Measurements from ENCODE around the gene BACE1-AS.

BACE1-AS gene

GRCh38 chr11:117333917-117334316, 42.8 kb downstream of the BACE1-AS start:
- TF ChIP-seq REST (IDR thresholded peaks at IDR 0.05; ENCODE audit: insufficient read depth in 1 of 2, low read depth in 2 of 2, low read length in 2 of 2) (no peak), POLR2AphosphoS5 (IDR thresholded peaks at IDR 0.05; ENCODE audit: low read depth, low read length) (no peak), FOXP2 (optimal IDR thresholded peaks at IDR 0.05; ENCODE audit: borderline replicate concordance, extremely low read depth, extremely low read length, insufficient read depth) (no peak), SIN3A (IDR thresholded peaks at IDR 0.05; ENCODE audit: borderline replicate concordance, insufficient read depth, low read length) (no peak)

GRCh38 chr11:117334896-117335295, 43.8 kb downstream of the BACE1-AS start:
- no peak for TF ChIP-seq TAF1 (IDR thresholded peaks at IDR 0.05; ENCODE audit: borderline replicate concordance, insufficient read depth, low read length)
- no peak for TF ChIP-seq REST (IDR thresholded peaks at IDR 0.05; ENCODE audit: insufficient read depth in 1 of 2, low read depth in 2 of 2, low read length in 2 of 2)
- TF ChIP-seq FOXP2 (optimal IDR thresholded peaks at IDR 0.05; ENCODE audit: borderline replicate concordance, extremely low read depth, extremely low read length, insufficient read depth): no peak
- no peak for TF ChIP-seq SIN3A (IDR thresholded peaks at IDR 0.05; ENCODE audit: borderline replicate concordance, insufficient read depth, low read length)
- no peak for TF ChIP-seq POLR2AphosphoS5 (IDR thresholded peaks at IDR 0.05; ENCODE audit: low read depth, low read length)

GRCh38 chr11:117335399-117335798, 44.3 kb downstream of the BACE1-AS start:
- TF ChIP-seq REST (IDR thresholded peaks at IDR 0.05; ENCODE audit: insufficient read depth in 1 of 2, low read depth in 2 of 2, low read length in 2 of 2) (no peak), TAF1 (IDR thresholded peaks at IDR 0.05; ENCODE audit: borderline replicate concordance, insufficient read depth, low read length) (no peak), POLR2AphosphoS5 (IDR thresholded peaks at IDR 0.05; ENCODE audit: low read depth, low read length) (no peak), SIN3A (IDR thresholded peaks at IDR 0.05; ENCODE audit: borderline replicate concordance, insufficient read depth, low read length) (no peak), FOXP2 (optimal IDR thresholded peaks at IDR 0.05; ENCODE audit: borderline replicate concordance, extremely low read depth, extremely low read length, insufficient read depth) (no peak)

GRCh38 chr11:117337076-117337475, 45.9 kb downstream of the BACE1-AS start:
- TF ChIP-seq TAF1 (IDR thresholded peaks at IDR 0.05; ENCODE audit: borderline replicate concordance, insufficient read depth, low read length): no peak
- no peak for TF ChIP-seq REST (IDR thresholded peaks at IDR 0.05; ENCODE audit: insufficient read depth in 1 of 2, low read depth in 2 of 2, low read length in 2 of 2)
- no peak for TF ChIP-seq POLR2AphosphoS5 (IDR thresholded peaks at IDR 0.05; ENCODE audit: low read depth, low read length)
- TF ChIP-seq FOXP2 (optimal IDR thresholded peaks at IDR 0.05; ENCODE audit: borderline replicate concordance, extremely low read depth, extremely low read length, insufficient read depth): no peak
- no peak for TF ChIP-seq SIN3A (IDR thresholded peaks at IDR 0.05; ENCODE audit: borderline replicate concordance, insufficient read depth, low read length)

Data from PFSK-1 (cell line).